GM21447 (cell line): ENCODE results near the gene LRCH1.

Experiments used
- ATAC-seq: cut with Tn5 transposase; IDR thresholded peaks from one replicate; pipeline ENCODE4 v1.9.1; 2021; ENCODE audit not compliant: unreplicated experiment

LRCH1 gene

DNA sequence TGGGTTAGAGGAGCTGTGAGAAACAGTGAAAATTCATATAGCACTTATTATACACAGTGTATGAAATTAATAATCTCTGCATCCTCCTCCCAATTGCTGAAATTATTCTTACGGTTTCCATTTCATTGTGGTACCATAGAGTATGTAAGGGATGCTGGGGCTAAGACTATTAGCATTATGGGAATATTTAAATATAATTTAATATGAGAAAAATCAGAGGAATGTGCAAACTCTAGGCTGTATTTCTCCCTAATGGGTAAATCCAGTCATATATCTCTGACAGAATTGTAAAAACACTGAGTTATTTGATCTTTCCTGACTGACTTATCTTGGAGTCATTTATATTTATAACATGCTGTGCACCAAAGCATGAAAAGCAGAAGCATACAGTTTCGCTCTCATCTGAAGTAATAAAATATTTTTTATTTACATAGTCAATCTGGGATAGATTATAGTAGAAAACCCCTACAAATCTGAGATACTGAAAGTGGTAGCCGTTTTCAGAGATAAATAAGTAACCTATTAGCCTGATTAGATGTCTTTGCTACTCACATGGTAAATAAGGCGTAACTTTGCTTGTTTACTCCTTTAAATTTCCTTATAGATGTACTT lies 34.9 kb downstream of the LRCH1 start:
- peak; percentile 73 for ATAC-seq

DNA sequence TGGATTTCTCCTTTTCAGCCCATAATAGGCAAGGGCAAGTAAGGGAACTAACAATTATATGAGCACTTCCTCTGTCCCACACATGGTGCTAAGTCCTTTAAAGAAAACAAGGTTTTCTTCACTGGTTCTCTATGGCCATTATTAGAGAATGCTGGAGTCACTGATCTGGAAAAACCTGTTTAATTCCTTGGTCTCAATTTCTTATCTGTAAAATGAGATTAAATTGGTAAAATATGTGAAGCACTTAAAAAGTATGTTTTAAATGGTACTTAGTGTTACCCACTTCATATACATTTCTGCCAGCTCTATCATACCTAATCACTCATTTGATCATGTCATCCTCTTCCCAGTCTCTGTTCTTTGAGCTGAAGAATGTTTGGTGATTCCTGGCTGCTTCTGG lies 39.4 kb downstream of the LRCH1 start:
- ATAC-seq = no peak

DNA sequence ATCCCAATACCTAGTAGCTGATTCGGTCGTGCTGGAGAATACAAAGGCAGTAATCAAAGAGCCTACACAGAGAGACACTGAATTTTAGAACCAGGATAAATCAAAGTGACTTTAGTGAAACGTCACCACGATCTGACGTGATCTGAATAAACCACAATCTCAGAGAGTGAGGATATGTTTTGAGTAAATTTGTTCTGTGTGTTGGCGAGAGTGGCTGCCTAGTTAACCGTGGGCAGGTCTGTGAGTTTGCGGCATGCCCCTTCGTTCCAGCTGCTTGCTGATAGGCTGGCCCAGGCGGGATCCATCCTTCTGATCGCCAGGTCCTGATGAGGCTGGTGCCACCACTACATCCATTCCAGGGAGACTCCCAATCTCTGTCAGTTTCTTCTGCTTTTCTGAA lies 40.4 kb downstream of the LRCH1 start:
- ATAC-seq = no peak

DNA sequence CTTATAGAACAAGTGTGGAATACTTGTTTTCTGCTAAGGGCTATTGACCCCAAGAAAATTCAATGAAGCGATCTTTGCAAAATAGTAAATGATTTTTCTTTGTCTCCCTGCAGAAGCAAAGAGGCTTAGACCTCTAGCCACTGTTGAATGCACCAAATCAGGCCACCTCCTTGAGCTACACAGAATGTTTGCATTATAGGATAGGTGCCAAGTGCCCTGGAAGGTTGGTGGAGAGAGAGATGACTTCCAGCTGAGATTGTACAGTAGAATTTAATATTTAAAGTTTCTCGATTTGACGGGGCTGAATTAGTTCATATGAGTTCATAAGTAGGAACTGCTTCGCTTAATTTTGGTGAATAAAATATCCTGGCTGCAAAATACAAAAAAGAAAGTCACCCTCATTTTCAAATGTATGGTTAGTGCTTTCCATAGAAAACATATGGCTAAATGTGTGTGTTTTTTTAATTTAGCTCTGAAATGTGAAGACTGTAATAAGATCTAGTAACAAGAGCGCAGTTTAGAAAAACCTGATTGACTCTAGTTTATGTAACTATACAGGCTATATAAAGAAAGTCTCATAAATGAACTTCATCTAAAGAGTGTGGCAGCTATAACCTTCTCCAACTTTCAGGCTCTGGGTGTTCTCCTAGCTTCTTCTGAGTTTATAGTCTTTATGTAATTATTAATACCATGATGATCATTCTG lies 41.6 kb downstream of the LRCH1 start:
- no peak for ATAC-seq

DNA sequence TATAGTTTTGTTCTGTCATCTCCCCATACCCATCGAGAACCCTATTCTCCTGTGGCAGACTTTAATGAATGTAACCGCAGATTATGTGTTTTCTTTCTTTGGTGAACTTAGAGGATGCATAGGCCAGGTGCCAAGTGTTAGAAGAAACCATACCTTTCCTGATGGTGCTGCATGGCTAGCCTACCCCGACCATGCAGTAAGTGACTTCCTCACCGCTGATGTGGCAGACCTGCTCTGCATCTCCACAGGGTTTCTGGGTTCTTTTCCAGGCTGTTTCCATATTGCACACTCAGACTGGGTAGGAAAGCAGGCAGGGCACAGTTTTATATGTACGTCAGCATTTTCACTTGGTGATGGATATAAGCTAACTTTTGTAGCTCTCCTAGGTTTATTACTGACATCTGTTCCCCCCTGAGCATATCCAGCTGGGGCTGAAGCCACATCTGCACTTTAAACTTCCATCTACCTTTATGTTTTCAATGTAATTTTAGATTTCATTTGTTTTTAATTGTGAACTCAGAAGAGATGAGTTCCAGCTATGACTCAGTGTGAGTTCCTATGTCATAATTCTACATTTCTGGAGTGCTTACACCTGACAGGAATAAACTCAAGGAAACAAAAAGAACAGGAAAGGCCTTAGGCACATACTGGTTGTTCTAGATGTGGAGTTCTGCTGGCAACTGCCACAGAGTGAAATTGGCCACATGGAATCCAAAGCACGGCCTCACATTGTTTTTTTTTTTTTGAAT lies 42.3 kb downstream of the LRCH1 start:
- peak; percentile 54 for ATAC-seq

DNA sequence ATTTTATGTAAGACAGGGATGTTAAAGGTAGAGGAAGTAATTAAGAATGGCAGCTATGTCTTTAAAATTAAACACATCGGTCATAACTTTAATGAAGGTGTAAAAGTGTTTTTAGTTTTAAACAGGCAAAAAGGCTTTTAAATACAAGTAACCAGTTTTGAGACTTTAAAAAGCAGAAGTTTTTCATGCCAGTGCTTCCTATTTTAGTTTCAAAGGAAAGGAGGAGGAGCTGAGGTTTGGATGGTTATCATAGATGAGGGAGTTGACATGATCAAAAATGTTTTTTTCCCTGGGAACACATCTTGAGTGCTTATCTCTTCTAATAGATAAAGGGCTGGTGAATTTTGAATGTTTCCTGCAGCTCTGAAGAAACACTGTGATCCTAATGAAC lies 42.9 kb downstream of the LRCH1 start:
- ATAC-seq = no peak

DNA sequence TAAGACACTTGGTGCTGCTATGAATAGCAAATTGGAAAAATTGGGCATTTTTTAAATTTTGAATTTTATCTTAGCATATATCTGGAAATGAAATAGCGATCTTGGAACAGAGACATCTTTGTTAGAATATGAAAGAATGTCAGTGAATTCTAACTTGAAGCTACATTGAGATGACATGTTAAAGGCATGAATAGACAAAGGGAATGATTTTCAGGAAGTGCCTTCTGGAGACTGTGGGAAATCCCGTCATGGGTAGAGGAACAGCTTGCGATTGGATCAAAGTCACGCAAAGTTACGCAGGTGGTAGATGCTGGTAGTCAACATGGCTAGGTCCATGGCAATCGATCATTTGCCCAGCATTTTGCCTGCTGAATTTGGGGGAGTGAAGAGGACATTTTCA lies 43.5 kb downstream of the LRCH1 start:
- ATAC-seq = no peak

DNA sequence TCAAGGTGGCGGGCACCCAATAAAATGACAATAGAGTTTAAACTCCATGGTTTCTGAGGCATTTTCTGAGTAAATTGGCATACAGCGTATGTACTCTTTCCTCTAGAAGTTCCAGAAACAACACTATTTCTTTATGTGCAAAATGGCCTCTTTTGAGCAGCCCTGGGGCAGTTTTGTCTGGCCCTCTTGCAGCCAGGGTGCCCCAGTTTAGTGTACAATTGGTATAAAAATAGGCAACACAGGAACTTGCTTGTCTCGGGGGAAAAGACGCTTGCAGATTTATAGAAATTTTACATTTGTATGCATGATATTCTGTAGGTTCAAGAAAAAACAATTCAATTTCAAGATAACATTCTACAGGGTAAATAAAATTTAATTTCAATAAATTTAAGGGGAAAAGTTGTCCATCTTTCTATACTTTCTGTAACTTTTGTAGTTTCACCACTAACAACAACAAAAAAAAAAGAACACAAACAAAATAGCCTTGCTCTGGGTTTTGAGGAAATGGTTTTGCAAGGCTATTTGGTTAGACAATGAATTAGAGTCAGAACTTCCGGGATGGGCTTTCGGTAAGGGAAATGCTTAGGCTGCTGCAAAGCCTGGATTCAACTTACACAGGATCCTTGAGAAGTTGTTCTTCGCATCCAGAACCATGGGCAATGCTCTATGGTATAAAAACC lies 45.3 kb downstream of the LRCH1 start:
- ATAC-seq = peak; percentile 43

DNA sequence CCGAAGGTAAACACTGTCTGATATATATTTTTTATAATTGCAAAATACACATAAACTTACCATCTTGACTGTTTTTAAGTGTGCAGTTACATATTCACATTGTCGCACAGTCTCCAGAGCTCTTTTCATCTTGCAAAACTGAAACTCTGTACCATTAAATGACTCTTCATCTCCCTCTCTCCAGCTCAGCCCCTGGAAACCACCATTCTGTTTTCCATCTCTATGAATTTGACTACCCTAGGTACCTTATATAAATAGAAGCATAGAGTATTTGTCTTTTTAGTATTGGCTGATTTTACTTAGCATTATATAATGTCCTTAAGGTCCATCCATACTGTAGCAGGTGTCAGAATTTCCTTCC lies 45.8 kb downstream of the LRCH1 start:
- peak; percentile 46 for ATAC-seq

DNA sequence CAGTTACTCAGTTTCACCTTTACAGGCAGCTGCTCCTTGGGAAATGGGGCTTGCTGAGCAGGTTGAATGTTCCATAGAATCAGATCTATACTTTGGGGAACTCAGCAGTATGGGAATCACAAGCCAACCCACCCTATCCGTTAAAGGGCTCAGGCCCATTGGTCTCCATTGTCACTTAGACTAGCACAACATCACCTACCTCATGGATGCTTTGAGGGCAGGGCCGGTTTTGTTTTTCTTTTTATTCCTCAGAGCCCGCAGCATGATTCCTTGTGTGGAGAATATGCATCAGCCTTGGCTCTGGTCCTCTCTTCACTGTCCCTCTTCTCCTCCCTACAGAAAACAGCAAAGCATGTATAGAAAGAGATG lies 48.0 kb downstream of the LRCH1 start:
- ATAC-seq = no peak

DNA sequence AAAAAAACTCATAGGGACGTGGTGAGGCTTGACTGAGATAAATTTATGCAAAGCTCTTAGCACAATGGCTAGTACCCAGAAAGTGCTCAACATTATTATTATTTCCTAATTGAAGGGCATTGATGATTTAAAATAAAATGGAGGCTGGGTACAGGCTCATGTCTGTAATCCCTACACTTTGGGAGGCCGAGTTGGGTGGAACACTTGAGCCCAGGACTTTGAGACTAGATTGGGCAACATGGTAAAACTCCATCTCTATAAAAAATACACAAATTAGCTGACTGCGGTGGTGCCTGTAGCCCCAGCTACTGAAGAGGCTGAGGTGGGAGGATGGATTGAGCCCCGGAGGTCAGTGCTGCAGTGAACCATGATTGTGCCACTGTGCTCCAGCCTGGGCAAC lies 49.6 kb downstream of the LRCH1 start:
- ATAC-seq = no peak

DNA sequence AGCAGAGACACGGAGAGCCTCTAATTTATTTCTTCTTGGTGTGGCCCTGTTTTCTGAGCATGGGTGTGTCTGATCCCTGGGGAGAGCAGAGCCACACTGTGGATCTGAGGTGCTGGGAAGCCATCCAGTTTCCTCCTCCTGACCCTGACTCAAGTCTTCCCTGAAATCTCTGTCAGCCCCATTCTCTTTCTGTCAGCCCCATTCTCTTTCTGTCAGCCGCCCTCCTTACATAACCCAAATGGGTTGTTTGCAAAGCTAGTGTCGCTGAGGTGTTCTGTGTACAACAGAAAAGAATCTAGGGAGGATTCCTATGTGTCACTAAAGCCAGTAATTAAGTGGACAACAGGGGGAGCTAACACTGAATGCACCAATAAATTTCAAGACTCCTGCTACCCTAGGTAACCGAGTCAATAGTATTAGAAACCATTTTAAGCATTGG lies 50.2 kb downstream of the LRCH1 start:
- ATAC-seq = no peak

DNA sequence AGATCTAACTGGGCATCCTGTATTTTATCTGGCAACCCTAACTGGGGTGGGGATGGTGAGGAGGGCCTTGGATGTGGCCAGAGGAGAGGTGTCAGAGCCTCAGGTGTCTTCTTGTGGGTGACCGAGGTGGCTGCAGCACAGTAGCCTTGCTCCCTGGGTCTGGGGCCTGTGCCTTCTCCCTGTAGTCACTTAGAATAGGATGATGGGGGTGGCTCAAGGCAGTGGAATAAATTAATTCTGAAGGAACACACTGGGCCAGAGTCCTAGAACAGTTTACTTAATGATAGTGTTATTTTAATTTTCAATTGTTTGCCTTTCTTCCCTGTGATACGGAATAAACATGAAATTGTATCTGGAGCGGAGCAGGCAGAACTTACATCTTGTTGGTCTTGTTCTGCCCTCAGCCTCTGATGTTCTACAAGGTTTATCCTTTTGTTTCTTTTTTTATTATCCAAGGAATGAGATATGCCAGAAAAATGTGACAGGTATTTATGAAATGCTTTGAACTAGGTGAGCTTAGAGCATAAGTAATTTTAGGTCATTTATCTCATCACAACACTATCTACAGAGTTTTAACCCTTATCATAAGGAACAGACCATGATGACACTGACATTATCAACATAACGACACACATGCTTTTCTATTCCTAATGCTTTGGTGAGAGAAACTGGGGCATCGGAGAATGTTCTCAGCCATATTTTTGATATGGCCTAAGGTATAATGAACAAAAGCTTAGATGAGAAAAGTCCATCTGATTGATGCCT lies 51.4 kb downstream of the LRCH1 start:
- no peak for ATAC-seq

DNA sequence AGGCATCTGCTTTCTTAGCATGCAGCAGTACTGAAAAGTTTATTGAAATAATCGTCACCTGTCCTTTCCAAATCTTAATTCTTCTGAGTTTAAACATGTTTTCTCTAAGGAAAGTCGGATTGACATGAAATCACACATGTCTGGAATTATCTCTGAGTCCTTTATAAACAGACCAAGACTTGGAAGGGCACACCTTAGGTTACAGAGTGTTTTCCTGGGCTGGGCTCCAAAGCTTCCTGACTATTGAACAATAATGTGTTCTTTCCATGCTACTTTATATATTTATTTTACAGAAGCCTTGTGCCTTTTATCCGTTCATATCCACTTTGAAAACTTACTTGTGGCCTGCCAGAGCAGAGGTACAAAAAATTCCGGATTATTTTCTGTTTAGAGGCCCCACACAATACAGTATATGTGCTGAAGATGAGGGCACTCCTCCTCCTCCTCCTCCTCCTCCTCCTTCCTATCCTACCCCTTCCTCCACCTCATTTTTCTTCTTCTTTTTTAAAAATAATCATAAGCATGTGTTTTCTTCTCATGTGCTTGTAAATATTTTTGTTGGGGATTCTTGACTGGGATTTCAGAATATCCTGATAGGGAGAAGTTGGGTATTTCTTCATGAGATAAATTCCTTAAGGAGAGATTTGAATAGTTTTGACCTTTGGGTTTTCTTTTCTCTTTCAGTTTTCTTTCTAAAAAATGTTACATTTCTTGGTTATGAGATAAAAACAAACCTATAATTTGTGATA lies 52.3 kb downstream of the LRCH1 start:
- ATAC-seq = no peak

DNA sequence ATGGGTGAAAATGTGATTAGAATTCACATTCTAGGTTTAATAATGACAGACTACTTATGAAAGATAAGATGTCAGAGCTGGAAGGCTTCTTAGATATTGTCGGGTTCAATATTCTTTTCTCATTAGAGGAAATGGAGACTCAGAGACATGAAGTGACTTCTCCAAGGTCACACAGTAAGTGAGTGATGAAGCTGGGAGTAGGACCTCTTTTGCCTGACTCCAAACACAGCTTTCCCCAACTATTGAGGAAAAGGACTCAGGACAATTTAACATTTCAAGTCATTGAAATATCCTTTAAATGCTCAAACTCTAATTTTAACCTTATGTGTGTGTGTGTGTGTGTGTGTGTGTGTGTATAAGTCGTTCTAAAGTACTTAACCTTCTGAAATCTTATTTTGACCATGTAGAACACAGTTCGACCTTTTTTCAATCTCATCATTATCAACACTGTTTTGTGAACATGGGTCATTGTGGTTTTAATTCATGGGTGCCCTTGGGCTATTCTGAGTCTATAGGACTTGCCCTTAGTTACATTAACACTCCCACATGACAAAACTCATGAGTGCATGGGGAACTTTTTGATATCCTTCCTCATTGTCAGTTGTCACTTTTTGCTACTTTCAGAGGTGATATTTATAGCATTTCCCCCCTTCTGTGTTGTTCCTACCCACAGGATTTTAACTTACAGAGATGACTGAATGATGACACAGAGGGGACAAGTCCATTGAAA lies 53.0 kb downstream of the LRCH1 start:
- peak; percentile 48 for ATAC-seq

DNA sequence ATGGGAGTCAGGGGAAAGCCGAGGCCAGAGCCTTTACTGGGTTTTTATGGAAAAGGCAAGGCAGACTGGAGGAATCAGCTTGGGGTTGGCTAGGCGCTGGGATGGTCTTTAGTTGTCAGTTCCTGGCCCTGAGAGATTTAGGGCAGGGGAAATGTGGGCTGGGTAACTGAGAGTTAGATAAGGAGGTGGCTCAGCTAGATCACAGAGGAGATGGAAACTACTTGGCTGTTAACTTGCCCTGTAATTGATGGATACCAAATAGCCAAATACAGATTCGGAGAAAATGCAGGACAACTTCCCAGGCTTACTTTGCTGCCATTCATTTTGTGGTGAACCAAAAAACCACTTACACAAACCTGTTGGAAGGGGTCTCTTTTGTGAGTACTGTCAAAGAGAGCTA lies 54.0 kb downstream of the LRCH1 start:
- ATAC-seq = peak; percentile 18

DNA sequence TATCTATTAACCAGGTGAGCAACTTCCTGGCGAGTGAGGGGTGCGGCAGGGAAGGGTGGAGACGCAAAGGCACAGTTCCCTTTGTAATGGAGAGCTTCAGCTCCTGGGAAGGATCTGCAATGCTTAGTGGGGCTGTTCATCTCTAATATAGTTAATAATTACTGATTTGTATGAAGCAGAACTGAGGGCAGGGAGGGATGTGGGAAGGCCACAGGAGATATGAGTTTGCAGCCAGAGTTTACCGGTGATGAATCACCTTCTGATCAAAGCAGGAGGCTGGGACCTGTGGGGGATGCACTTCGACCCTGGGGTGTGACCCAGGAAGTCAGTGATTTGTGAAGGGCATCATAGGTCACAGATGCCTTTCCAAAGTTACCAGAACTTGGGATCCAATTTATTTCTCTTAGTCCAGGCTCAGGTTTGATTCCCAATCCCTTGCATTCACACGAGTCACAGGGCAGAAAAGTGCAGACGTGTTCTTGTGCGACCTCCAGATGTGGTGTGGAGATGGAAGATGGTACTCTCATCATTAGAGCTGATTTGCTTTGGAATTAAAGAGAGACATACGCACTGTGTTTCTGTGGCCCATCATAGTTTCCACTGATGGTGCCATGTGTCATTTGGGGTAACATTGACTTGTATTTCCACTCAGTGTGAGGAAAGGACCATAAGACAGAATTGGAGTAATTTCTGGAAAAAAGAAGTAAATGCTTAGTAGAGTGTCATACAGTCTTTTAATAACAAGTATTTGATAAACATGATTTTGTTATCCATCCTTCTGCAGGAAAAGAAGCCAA lies 55.0 kb downstream of the LRCH1 start:
- ATAC-seq = peak; percentile 40

DNA sequence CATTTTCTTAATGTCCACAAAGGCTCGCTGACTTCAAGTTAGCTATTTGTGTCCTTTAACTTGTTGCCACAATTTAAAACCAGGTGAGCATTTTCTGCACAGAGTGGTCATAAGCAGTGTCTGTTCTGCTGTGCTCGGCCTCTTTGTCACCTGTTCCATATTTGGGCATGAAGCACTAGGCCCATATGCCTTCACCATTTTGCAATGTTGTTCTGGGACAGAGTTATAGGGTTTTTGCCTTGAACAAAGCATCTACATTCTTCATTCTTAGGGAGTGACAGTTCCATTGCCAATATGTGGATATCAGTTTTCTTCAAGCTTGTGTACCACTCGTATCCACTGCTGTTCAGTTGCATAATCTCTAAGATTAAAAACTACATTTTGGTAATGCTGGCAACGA lies 56.1 kb downstream of the LRCH1 start:
- no peak for ATAC-seq

DNA sequence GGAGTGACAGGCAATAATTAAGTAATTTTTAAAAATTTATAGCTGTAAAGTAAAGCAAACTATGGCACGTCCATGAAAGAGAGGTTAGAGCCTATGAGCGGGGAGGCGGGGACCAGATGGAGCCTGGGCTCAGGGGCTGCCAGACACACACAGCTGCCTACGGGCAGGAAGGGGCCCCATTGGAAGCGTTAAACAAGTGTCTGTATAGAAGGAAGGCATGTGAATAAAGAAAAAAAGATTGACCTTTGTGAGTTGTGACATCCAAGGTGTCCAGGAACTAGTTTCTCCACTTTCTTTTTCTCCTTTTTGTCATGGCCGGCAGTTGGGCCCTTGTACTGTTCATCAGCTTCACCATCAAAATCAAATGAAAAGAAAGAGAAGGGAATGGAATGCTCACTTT lies 56.8 kb downstream of the LRCH1 start:
- ATAC-seq = no peak
